Liver (tissue), 9 donors: ENCODE results near the gene RNU5D-1. TPM values are rescaled to one million over a fixed set of nuclear protein-coding genes. Genes with fewer than 3 reads are reported as not detected.

Experiments used
- DNase-seq: peaks from one replicate; pipeline ENCODE4 v3.0.0-alpha.2; 2017; ENCODE audit warnings: low spot score
- H3K27ac ChIP-seq, 2 donors: one replicate each; pipeline ENCODE4 v1.7.0; 2013; ENCODE audit warnings: inconsistent platforms in 2 of 2, low read length in 2 of 2, control low read depth in 1 of 2, low read depth in 1 of 2, mild to moderate bottlenecking in 1 of 2
- H3K27me3 ChIP-seq, 4 donors: one replicate each; pipeline versions ENCODE4 v1.6.1 to v1.7.0; 2013; ENCODE audit warnings: low read length in 3 of 4, inconsistent platforms in 1 of 4, mild to moderate bottlenecking in 1 of 4, moderate library complexity in 1 of 4; ENCODE audit not compliant: control insufficient read depth in 4 of 4, insufficient read depth in 4 of 4
- H3K36me3 ChIP-seq, 4 donors: one replicate each; pipeline versions ENCODE4 v1.6.1 to v1.7.0; 2013; ENCODE audit warnings: low read length in 3 of 4, mild to moderate bottlenecking in 3 of 4, low read depth in 1 of 4, moderate library complexity in 1 of 4; ENCODE audit not compliant: control insufficient read depth in 4 of 4, insufficient read depth in 3 of 4
- H3K4me1 ChIP-seq, 4 donors: one replicate each; pipeline versions ENCODE4 v1.6.1 to v1.7.0; 2013; ENCODE audit warnings: low read length in 3 of 4, mild to moderate bottlenecking in 3 of 4, moderate library complexity in 1 of 4; ENCODE audit not compliant: control insufficient read depth in 4 of 4, insufficient read depth in 4 of 4
- H3K4me3 ChIP-seq, 3 donors: one replicate each; pipeline versions ENCODE4 v1.6.1 to v1.7.0; 2013; ENCODE audit warnings: low read length in 3 of 3, control low read depth in 1 of 3, low read depth in 1 of 3, mild to moderate bottlenecking in 1 of 3
- H3K9ac ChIP-seq, 2 donors: one replicate each; pipeline ENCODE4 v1.7.0; 2013; ENCODE audit warnings: low read length in 2 of 2, mild to moderate bottlenecking in 2 of 2, moderate library complexity in 2 of 2, control low read depth in 1 of 2, low read depth in 1 of 2
- H3K9me3 ChIP-seq, 4 donors: one replicate each; pipeline versions ENCODE4 v1.6.1 to v1.7.0; 2013; ENCODE audit warnings: low read length in 3 of 4; ENCODE audit not compliant: control insufficient read depth in 4 of 4
- EGR1 ChIP-seq, 2 donors: IDR thresholded peaks; 2 replicates each; pipeline ENCODE4 v1.6.1; 2016 to 2018; ENCODE audit warnings: antibody characterized with exemption in 2 of 2, low read depth in 2 of 2
- FOXA1 ChIP-seq: IDR thresholded peaks from 2 replicates; pipeline ENCODE4 v1.6.1; 2016; ENCODE audit warnings: antibody characterized with exemption
- FOXA2 ChIP-seq: IDR thresholded peaks from 2 replicates; pipeline ENCODE4 v1.6.1; 2016; ENCODE audit warnings: antibody characterized with exemption
- GABPA ChIP-seq, 2 donors: IDR thresholded peaks in 1 of 2; conservative IDR thresholded peaks in 1 of 2; 2 replicates each; pipeline ENCODE4 v1.6.1; 2016; ENCODE audit warnings: antibody characterized with exemption in 2 of 2, mild to moderate bottlenecking in 1 of 2, moderate library complexity in 1 of 2
- HNF4A ChIP-seq, 2 donors: conservative IDR thresholded peaks; 2 replicates each; pipeline ENCODE4 v1.6.1; 2016; ENCODE audit warnings: antibody characterized with exemption in 2 of 2, mild to moderate bottlenecking in 2 of 2
- HNF4G ChIP-seq: IDR thresholded peaks from 2 replicates; pipeline ENCODE4 v1.6.1; 2016; ENCODE audit warnings: antibody characterized with exemption
- JUND ChIP-seq, 2 donors: IDR thresholded peaks; 2 replicates each; pipeline ENCODE4 v1.6.1; 2016; ENCODE audit warnings: antibody characterized with exemption in 2 of 2
- NR2F2 ChIP-seq: IDR thresholded peaks from 2 replicates; pipeline ENCODE4 v1.6.1; 2016; ENCODE audit warnings: antibody characterized with exemption
- RAD21 ChIP-seq, 2 donors: IDR thresholded peaks; 2 replicates each; pipeline ENCODE4 v1.6.1; 2016; ENCODE audit warnings: antibody characterized with exemption in 2 of 2, mild to moderate bottlenecking in 2 of 2
- RXRA ChIP-seq, 2 donors: IDR thresholded peaks; 2 replicates each; pipeline ENCODE4 v1.6.1; 2017 to 2018; ENCODE audit warnings: antibody characterized with exemption in 2 of 2, mild to moderate bottlenecking in 1 of 2
- SP1 ChIP-seq: IDR thresholded peaks from 2 replicates; pipeline ENCODE4 v1.6.1; 2018; ENCODE audit warnings: antibody characterized with exemption, mild to moderate bottlenecking
- TAF1 ChIP-seq: conservative IDR thresholded peaks from 2 replicates; pipeline ENCODE4 v1.6.1; 2016; ENCODE audit warnings: antibody characterized with exemption, mild to moderate bottlenecking
- YY1 ChIP-seq: IDR thresholded peaks from 2 replicates; pipeline ENCODE4 v1.6.1; 2016; ENCODE audit warnings: antibody characterized with exemption, mild to moderate bottlenecking
- WGBS: extraction: QIAGEN DNeasy Blood & Tissue Kit; methylation state at CpG from one replicate; pipeline ENCODE4 v1.1.7; 2013; 5-methylcytosine and 5-hydroxymethylcytosine counted together
- polyA plus RNA-seq, 2 donors: library from polyadenylated mRNA; stranded (reverse) in 1 of 2; unstranded in 1 of 2; fragments of 200-250 nt in 1 of 2; fragments of >200 nt in 1 of 2; fragmentation: Nextera tagmentation in 1 of 2; extraction: Ambion mirVana in 1 of 2; gene quantifications; one replicate each; pipeline versions ENCODE4 v1.2.1 to v1.2.3, GENCODE V29; 2013 to 2015
- total RNA-seq, 2 donors: library from RNA; depleted of rRNA; stranded (reverse); fragments of >200 nt; gene quantifications; one replicate each; pipeline ENCODE4 v1.2.3, GENCODE V29; 2014
- TF ChIP-seq, protein P1 (sequence below): IDR thresholded peaks from 2 replicates; pipeline ENCODE4 v1.6.1; 2016; ENCODE audit warnings: antibody characterized with exemption
- TF ChIP-seq, protein P2 (sequence below): IDR thresholded peaks from 2 replicates; pipeline ENCODE4 v1.6.1; 2016; ENCODE audit warnings: antibody characterized with exemption
- TF ChIP-seq, protein P3 (sequence below): IDR thresholded peaks from 2 replicates; pipeline ENCODE4 v1.6.1; 2016; ENCODE audit warnings: antibody characterized with exemption, mild to moderate bottlenecking
- TF ChIP-seq, protein P4 (sequence below): IDR thresholded peaks from 2 replicates; pipeline ENCODE4 v1.6.1; 2016; ENCODE audit warnings: antibody characterized with exemption
- TF ChIP-seq, protein P5 (sequence below): fragments of 150-350 bp; IDR thresholded peaks from 2 replicates; pipeline ENCODE4 v1.5.1; 2017; ENCODE audit warnings: improper control_type of control experiment, low read depth, low read length; ENCODE audit not compliant: missing input control
- donor health status: healthy.
- donor health status: healthy.
- donor health status: healthy.
- donor health status: healthy.
- donor health status: healthy.

The RNU5D-1 gene
- total and polyA plus RNA-seq, 4 donors = not detected

DNA sequence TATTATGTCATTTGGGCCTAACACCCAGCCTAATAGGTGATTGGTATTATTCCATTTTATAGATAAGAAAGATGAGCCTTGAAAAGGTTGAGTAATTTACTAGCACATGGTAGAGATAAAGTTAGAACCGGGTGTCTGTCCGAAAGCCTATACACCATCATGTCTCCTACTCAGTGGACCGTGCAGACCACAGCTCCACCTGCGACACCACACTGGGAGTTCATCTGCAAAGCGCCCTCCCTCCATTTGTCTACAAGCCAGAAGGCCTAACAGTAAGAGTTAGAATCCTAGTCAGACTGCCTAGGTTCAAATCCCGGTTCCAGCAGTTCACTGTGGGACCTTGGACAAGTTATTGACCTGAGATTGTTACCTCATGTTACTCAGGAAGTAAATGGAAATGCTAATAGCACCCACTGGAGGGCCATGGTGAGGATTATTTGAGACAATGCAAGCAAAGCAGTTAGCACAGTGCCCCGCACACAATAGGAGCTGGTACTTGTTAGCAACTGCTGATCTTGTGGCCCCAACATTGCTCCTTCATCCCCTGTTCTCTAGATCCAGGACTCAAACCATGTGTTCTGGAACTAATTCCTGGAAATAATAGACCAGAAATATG, 36.0 kb downstream of the RNU5D-1 start:
- no peak overlapping the region for H3K9ac ChIP-seq
- WGBS = 89% methylated on average over 7 of the region's 7 CpGs
- no peak overlapping the region for H3K27ac ChIP-seq
- DNase-seq = no peak
- H3K4me1 ChIP-seq = no peaks in the 10 kb centered on the region
- H3K9me3 ChIP-seq = no peaks in the 10 kb centered on the region
- no peaks in the 10 kb centered on the region for H3K27me3 ChIP-seq
- no peaks in the 10 kb centered on the region for H3K36me3 ChIP-seq
- TF ChIP-seq TAF1 = no peak
- no peak for TF ChIP-seq JUND (IDR thresholded peaks at IDR 0.05)
- TF ChIP-seq, protein P1, sequence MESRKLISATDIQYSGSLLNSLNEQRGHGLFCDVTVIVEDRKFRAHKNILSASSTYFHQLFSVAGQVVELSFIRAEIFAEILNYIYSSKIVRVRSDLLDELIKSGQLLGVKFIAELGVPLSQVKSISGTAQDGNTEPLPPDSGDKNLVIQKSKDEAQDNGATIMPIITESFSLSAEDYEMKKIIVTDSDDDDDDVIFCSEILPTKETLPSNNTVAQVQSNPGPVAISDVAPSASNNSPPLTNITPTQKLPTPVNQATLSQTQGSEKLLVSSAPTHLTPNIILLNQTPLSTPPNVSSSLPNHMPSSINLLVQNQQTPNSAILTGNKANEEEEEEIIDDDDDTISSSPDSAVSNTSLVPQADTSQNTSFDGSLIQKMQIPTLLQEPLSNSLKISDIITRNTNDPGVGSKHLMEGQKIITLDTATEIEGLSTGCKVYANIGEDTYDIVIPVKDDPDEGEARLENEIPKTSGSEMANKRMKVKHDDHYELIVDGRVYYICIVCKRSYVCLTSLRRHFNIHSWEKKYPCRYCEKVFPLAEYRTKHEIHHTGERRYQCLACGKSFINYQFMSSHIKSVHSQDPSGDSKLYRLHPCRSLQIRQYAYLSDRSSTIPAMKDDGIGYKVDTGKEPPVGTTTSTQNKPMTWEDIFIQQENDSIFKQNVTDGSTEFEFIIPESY = no peak
- TF ChIP-seq FOXA1 = no peak
- TF ChIP-seq NR2F2 = no peak
- no peak for TF ChIP-seq EGR1 (IDR thresholded peaks at IDR 0.05; ENCODE audit: low read depth in 2 of 2)
- TF ChIP-seq HNF4A (conservative IDR thresholded peaks at IDR 0.05) = peak in 1 of 2 donors; percentile 28
- TF ChIP-seq, protein P2, sequence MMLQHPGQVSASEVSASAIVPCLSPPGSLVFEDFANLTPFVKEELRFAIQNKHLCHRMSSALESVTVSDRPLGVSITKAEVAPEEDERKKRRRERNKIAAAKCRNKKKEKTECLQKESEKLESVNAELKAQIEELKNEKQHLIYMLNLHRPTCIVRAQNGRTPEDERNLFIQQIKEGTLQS = no peak
- TF ChIP-seq, protein P3, sequence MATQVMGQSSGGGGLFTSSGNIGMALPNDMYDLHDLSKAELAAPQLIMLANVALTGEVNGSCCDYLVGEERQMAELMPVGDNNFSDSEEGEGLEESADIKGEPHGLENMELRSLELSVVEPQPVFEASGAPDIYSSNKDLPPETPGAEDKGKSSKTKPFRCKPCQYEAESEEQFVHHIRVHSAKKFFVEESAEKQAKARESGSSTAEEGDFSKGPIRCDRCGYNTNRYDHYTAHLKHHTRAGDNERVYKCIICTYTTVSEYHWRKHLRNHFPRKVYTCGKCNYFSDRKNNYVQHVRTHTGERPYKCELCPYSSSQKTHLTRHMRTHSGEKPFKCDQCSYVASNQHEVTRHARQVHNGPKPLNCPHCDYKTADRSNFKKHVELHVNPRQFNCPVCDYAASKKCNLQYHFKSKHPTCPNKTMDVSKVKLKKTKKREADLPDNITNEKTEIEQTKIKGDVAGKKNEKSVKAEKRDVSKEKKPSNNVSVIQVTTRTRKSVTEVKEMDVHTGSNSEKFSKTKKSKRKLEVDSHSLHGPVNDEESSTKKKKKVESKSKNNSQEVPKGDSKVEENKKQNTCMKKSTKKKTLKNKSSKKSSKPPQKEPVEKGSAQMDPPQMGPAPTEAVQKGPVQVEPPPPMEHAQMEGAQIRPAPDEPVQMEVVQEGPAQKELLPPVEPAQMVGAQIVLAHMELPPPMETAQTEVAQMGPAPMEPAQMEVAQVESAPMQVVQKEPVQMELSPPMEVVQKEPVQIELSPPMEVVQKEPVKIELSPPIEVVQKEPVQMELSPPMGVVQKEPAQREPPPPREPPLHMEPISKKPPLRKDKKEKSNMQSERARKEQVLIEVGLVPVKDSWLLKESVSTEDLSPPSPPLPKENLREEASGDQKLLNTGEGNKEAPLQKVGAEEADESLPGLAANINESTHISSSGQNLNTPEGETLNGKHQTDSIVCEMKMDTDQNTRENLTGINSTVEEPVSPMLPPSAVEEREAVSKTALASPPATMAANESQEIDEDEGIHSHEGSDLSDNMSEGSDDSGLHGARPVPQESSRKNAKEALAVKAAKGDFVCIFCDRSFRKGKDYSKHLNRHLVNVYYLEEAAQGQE = no peak
- peak in 1 of 2 donors; percentile 50 for TF ChIP-seq RAD21 (IDR thresholded peaks at IDR 0.05)
- TF ChIP-seq GABPA (IDR thresholded peaks at IDR 0.05 in 1 of 2, conservative IDR thresholded peaks at IDR 0.05 in 1 of 2) = no peak
- no peak for TF ChIP-seq SP1
- no peak for TF ChIP-seq FOXA2
- TF ChIP-seq, protein P4, sequence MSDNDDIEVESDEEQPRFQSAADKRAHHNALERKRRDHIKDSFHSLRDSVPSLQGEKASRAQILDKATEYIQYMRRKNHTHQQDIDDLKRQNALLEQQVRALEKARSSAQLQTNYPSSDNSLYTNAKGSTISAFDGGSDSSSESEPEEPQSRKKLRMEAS = no peak
- no peak overlapping the region for H3K4me3 ChIP-seq

DNA sequence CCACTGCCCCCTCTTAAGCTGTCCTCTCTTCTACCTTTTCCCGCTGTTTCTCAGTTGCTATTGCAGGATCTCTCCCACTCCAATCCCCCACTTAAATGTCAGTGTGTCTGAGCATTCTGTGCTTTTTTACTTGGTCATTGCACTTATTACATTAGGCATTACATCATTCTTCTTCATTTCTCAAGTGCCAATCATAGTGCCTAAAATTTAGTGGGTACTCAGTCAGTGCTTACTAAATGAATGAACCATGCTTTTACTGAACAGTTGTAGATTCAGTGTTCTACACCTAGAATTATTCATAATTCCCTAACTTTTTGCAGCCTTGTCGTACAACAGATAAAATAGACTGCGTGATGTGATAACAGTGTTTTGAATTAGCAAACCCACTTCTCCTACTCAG, 37.1 kb downstream of the RNU5D-1 start:
- no peak for DNase-seq
- no peak overlapping the region for H3K9ac ChIP-seq
- WGBS = 97% methylated on average over 3 of the region's 3 CpGs
- H3K36me3 ChIP-seq = no peaks in the 10 kb centered on the region
- no peaks in the 10 kb centered on the region for H3K27me3 ChIP-seq
- H3K4me1 ChIP-seq = no peaks in the 10 kb centered on the region
- H3K4me3 ChIP-seq = no peak overlapping the region
- TF ChIP-seq, protein P2 = no peak
- TF ChIP-seq TAF1 (no peak), FOXA2 (no peak), YY1 (no peak), FOXA1 (no peak), SP1 (no peak), HNF4A (conservative IDR thresholded peaks at IDR 0.05) (no peak), JUND (IDR thresholded peaks at IDR 0.05) (no peak), HNF4G (no peak), RXRA (IDR thresholded peaks at IDR 0.05) (no peak)
- TF ChIP-seq, protein P5, sequence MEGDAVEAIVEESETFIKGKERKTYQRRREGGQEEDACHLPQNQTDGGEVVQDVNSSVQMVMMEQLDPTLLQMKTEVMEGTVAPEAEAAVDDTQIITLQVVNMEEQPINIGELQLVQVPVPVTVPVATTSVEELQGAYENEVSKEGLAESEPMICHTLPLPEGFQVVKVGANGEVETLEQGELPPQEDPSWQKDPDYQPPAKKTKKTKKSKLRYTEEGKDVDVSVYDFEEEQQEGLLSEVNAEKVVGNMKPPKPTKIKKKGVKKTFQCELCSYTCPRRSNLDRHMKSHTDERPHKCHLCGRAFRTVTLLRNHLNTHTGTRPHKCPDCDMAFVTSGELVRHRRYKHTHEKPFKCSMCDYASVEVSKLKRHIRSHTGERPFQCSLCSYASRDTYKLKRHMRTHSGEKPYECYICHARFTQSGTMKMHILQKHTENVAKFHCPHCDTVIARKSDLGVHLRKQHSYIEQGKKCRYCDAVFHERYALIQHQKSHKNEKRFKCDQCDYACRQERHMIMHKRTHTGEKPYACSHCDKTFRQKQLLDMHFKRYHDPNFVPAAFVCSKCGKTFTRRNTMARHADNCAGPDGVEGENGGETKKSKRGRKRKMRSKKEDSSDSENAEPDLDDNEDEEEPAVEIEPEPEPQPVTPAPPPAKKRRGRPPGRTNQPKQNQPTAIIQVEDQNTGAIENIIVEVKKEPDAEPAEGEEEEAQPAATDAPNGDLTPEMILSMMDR = no peak
- TF ChIP-seq, protein P1 = no peak
- H3K27ac ChIP-seq = no peak overlapping the region
- H3K9me3 ChIP-seq = no peaks in the 10 kb centered on the region
